GM19438 (cell line): ENCODE data around the gene PUSL1.

ENCODE experiments used
- ATAC-seq: cut with Tn5 transposase; IDR thresholded peaks from one replicate; pipeline ENCODE4 v1.9.1; 2021; ENCODE audit warnings: low read depth; ENCODE audit not compliant: unreplicated experiment

PUSL1 gene

DNA sequence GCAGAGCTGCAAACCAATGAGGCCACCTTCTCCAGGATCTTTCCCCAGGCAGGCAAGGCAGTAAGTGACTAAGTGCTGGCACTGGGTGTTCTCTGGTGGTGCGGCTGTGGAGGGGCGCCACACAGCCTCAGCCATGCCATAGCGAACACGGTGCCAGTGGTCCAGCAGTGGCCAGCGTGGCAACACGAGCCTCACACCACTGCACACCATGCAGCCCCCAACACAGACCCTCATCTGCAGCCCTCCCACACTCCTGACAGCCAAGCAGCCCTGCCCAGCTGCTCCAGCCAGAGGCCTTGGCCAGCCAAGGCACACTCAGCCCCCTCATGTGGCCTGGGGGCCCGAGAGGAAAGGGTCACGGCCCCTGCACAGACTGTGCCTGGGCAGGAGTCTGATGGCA, 13.1 kb downstream of the PUSL1 start:
- no peak for ATAC-seq

DNA sequence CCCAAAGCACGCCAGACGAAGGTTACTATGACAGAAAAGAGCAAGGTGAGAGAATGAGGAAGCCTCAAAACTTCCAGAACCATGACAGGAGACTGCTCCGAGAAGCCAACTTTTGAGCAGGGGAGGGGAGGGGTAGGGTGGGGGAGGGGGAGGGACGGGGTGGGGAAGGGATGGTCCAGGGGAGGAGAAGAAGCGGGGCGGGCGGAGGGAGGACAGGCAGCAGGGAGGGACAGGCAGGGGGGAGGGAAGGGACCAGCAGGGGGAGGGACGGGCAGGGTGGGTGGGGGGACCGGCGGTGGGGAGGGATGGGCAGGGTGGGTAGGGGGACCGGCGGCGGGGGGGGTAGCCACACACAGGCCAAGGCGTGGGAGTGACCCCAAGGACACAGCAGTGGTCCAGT, 14.0 kb downstream of the PUSL1 start:
- ATAC-seq, result no peak

DNA sequence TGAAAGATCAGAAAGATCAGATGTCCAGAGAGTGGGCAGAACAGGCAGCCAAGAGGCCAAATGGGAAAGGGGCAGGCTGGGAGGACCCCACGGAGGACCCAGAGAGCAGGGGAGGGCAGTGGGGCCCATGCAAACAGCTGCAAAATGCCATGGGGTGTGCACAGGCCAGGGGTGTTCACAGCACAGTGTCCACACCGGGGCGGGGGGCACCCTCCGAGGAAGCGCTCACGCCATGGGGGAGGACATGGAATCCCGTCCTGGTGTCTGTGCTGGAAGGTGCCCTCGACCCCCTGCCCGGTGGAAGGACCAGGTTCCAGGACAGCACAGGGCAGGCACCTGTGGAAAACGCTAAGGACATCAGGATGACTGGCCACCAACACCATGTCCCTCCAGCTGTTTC, 14.6 kb downstream of the PUSL1 start:
- ATAC-seq, result no peak

GRCh38 chr1:1324084-1324523, 15.7 kb downstream of the PUSL1 start:
- peak; percentile 10 for ATAC-seq

GRCh38 chr1:1324524-1325287, 16.3 kb downstream of the PUSL1 start, which contains the start of the genes CPTP and INTS11:
TSS of gene CPTP (plus strand) at chr1:1324802. CDS start at chr1:1326911, 2,109 bp downstream.
TSS of gene INTS11 (minus strand) at chr1:1324660. CDS start at chr1:1324608, 52 bp downstream.
- ATAC-seq, result peak; percentile 66

DNA sequence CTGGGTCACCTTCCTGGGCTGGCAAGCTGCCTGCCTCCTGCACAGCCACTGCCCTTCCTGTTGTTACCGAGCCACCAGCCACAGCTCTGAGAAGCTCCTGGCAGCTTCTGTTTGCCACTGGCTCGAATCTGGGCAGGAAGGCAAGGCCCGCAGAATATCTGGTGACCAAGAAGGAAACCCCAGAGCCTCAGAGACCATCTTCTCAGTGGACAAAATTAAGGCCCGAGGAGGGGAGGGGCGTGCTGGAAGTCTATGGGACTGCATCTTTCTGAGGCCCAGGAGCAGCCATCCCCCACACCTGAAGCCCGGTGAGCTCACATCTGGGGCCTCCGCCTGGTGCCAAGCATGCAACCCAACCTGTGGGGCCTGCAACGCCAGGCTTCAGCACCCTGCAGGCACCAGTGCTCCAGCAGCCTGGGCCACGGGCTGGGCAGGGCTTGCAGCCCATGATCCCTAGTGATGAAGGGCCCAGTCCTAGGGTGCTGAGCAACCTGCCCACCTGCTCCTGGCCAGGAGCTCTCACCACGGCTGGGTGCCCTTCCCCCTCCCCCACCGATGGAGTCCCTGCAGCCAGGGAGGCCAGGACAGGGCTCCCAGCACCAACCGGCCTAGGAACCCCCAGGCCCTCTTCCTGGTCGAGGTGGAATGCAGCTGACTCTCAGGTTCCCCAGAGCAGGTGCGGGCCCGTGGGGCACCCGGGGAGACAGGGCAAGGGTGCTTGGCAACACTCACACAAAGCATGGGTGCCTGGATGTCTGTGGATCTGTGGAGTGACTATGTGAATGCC, 17.1 kb downstream of the PUSL1 start:
- no peak for ATAC-seq

GRCh38 chr1:1326075-1326605, 17.7 kb downstream of the PUSL1 start:
- no peak for ATAC-seq

GRCh38 chr1:1327291-1327690, 18.9 kb downstream of the PUSL1 start:
- no peak for ATAC-seq

GRCh38 chr1:1328254-1328653, 19.9 kb downstream of the PUSL1 start:
- ATAC-seq, result no peak

DNA sequence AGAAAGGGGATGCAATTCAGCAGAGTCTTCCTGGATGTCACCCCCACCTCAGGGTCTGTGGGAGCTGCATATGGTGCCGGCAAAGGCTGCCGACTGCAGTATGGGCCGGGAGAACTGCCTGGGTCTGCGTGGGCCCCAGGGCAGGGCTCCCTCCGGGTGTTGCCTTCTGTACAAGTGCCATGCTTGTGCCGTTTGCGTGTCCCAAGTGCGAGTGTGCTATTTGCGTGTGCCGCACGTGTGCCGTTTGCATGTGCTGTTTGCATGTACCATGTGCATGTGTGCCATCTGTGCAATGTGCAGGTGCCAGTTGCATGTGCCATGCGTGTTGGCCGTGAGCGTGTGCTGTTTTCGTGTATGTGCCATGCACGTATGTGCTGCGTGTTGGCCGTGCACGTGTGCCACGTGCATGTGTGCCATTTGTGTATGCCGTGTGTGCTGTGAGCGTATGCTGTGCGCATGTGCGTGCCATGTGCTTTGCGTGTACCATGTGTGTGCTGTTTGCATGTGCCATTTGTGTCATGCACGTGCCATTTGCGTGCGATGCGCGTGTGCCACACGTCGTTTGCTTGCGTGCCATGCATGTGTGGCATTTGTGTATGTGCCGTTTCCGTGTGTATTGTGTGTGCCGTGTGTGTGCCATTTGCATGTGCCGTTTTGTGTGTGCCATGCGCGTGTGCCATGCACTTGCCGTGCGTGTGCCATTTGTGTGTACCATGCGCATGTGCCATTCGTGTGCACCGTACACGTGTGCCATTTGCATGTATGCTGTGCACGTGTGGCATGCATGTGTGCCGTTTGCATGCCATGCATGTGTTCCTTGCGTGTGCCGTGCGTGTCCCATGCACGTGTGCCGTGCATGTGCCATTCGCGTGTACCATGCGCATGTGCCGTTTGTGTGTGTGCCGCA, 21.2 kb downstream of the PUSL1 start:
- ATAC-seq, result no peak

GRCh38 chr1:1330366-1331067, 22.1 kb downstream of the PUSL1 start:
- no peak for ATAC-seq

DNA sequence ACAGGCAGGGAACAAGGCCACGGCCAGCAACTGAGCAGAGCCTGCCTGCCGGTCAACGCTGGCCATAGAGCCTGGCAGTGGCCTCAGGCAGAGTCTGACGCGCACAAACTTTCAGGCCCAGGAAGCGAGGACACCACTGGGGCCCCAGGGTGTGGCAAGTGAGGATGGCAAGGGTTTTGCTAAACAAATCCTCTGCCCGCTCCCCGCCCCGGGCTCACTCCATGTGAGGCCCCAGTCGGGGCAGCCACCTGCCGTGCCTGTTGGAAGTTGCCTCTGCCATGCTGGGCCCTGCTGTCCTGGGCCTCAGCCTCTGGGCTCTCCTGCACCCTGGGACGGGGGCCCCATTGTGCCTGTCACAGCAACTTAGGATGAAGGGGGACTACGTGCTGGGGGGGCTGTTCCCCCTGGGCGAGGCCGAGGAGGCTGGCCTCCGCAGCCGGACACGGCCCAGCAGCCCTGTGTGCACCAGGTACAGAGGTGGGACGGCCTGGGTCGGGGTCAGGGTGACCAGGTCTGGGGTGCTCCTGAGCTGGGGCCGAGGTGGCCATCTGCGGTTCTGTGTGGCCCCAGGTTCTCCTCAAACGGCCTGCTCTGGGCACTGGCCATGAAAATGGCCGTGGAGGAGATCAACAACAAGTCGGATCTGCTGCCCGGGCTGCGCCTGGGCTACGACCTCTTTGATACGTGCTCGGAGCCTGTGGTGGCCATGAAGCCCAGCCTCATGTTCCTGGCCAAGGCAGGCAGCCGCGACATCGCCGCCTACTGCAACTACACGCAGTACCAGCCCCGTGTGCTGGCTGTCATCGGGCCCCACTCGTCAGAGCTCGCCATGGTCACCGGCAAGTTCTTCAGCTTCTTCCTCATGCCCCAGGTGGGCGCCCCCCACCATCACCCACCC, 22.9 kb downstream of the PUSL1 start, which contains the start of gene TAS1R3:
Gene TAS1R3, plus strand, starts transcription at position 213 of the 898 bp plus-strand sequence. Its CDS starts 66 bp downstream, at position 279.
- ATAC-seq, result no peak

- no peak for ATAC-seq
Observed at GRCh38 chr1:1332031-1332755, 23.8 kb downstream of the PUSL1 start.

DNA sequence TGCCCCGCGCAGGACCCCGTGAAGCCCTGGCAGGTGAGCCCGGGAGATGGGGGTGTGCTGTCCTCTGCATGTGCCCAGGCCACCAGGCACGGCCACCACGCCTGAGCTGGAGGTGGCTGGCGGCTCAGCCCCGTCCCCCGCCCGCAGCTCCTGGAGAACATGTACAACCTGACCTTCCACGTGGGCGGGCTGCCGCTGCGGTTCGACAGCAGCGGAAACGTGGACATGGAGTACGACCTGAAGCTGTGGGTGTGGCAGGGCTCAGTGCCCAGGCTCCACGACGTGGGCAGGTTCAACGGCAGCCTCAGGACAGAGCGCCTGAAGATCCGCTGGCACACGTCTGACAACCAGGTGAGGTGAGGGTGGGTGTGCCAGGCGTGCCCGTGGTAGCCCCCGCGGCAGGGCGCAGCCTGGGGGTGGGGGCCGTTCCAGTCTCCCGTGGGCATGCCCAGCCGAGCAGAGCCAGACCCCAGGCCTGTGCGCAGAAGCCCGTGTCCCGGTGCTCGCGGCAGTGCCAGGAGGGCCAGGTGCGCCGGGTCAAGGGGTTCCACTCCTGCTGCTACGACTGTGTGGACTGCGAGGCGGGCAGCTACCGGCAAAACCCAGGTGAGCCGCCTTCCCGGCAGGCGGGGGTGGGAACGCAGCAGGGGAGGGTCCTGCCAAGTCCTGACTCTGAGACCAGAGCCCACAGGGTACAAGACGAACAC, 24.5 kb downstream of the PUSL1 start:
- ATAC-seq, result no peak

DNA sequence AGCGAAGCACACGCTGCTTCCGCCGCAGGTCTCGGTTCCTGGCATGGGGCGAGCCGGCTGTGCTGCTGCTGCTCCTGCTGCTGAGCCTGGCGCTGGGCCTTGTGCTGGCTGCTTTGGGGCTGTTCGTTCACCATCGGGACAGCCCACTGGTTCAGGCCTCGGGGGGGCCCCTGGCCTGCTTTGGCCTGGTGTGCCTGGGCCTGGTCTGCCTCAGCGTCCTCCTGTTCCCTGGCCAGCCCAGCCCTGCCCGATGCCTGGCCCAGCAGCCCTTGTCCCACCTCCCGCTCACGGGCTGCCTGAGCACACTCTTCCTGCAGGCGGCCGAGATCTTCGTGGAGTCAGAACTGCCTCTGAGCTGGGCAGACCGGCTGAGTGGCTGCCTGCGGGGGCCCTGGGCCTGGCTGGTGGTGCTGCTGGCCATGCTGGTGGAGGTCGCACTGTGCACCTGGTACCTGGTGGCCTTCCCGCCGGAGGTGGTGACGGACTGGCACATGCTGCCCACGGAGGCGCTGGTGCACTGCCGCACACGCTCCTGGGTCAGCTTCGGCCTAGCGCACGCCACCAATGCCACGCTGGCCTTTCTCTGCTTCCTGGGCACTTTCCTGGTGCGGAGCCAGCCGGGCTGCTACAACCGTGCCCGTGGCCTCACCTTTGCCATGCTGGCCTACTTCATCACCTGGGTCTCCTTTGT, 25.3 kb downstream of the PUSL1 start:
- ATAC-seq, result no peak

- ATAC-seq, result no peak
Observed at GRCh38 chr1:1334835-1335234, 26.4 kb downstream of the PUSL1 start.

- ATAC-seq, result no peak
Observed at GRCh38 chr1:1335283-1335682, 26.9 kb downstream of the PUSL1 start.
